K562 (cell line): ENCODE results near the gene GOLIM4.

ENCODE experiments used
- CREB5 ChIP-seq: fragments of 250-450 bp; sonication (Bioruptor Pico); IDR thresholded peaks from 2 replicates; pipeline ENCODE4 v1.5.0; 2020; ENCODE audit warnings: mild to moderate bottlenecking
- CTCF ChIP-seq, 3 experiments: IDR thresholded peaks in 2 of 3; conservative IDR thresholded peaks in 1 of 3; 2 replicates each; pipeline ENCODE4 v1.5.1; 2011 to 2012; ENCODE audit warnings: low read length in 3 of 3, mild to moderate bottlenecking in 3 of 3, control low read depth in 2 of 3, improper control_type of control experiment in 1 of 3, inconsistent platforms in 1 of 3, low read depth in 1 of 3, mixed read lengths in 1 of 3, moderate library complexity in 1 of 3; ENCODE audit not compliant: insufficient read depth in 2 of 3
- FOXJ3 ChIP-seq: sonication (generic); formaldehyde crosslinking; IDR thresholded peaks from 2 replicates; pipeline ENCODE4 v1.4.0; 2020; ENCODE audit warnings: mild to moderate bottlenecking, missing genetic modification reagents
- FOXK1 ChIP-seq: sonication (generic); formaldehyde crosslinking; IDR thresholded peaks from 2 replicates; pipeline ENCODE4 v1.8.0; 2022; ENCODE audit warnings: missing genetic modification reagents, mild to moderate bottlenecking, borderline replicate concordance
- GABPB1 ChIP-seq: sonication (generic); formaldehyde crosslinking; IDR thresholded peaks from 2 replicates; pipeline ENCODE4 v1.8.0; 2022; ENCODE audit warnings: mild to moderate bottlenecking, missing genetic modification reagents
- POLR2A ChIP-seq: fragments of 450-650 bp; conservative IDR thresholded peaks from 2 replicates; pipeline ENCODE4 v1.6.1; 2016
- RBFOX2 ChIP-seq: fragments of 200-400 bp; formaldehyde crosslinking; IDR thresholded peaks from 2 replicates; pipeline ENCODE4 v1.6.1; 2017; ENCODE audit warnings: low read depth, mild to moderate bottlenecking, low read length, moderate library complexity
- REST ChIP-seq, 2 experiments: fragments of 450-650 bp; formaldehyde crosslinking in 1 of 2; IDR thresholded peaks; 2 replicates each; pipeline versions ENCODE4 v1.4.0 to v1.6.1; 2014 to 2020; ENCODE audit warnings: mild to moderate bottlenecking in 2 of 2, borderline replicate concordance in 1 of 2, low read depth in 1 of 2
- RREB1 ChIP-seq: fragments of 250-450 bp; sonication (Bioruptor Pico); IDR thresholded peaks from 2 replicates; pipeline ENCODE4 v1.4.0; 2020
- ZC3H11A ChIP-seq: IDR thresholded peaks from 2 replicates; pipeline ENCODE4 v1.6.1; 2012; ENCODE audit warnings: low read depth, low read length, improper control_type of control experiment

- no peak for TF ChIP-seq ZC3H11A
- no peak for TF ChIP-seq CTCF (IDR thresholded peaks at IDR 0.05 in 2 of 3, conservative IDR thresholded peaks at IDR 0.05 in 1 of 3; ENCODE audit: insufficient read depth in 2 of 3, low read depth in 1 of 3, low read length in 3 of 3)
- TF ChIP-seq RBFOX2: no peak
- TF ChIP-seq RREB1 (CRISPR knock-in tag): no peak
- no peak for TF ChIP-seq REST (IDR thresholded peaks at IDR 0.05; ENCODE audit: borderline replicate concordance)
- no peak for TF ChIP-seq REST (CRISPR knock-in tag; IDR thresholded peaks at IDR 0.05; ENCODE audit: low read depth)
- no peak for TF ChIP-seq FOXJ3
- TF ChIP-seq POLR2A: no peak
- no peak for TF ChIP-seq GABPB1 (CRISPR knock-in tag)
- TF ChIP-seq CREB5 (CRISPR knock-in tag): no peak
- TF ChIP-seq FOXK1: no peak
Measured at GRCh38 chr3:168077091-168077490, 18.6 kb downstream of the GOLIM4 start.
